Testis (tissue), 2 donors: Measurements from ENCODE around the gene FBXL22.

Experiments used
- CTCF ChIP-seq, 3 experiments: fragments of 450-650 bp in 2 of 3; fragments of 200-600 bp in 1 of 3; sonication (generic) in 1 of 3; IDR thresholded peaks; one replicate each; pipeline ENCODE4 v1.5.1; 2016 to 2019; ENCODE audit warnings: antibody characterized with exemption in 3 of 3, mild to moderate bottlenecking in 2 of 3, moderate library complexity in 1 of 3
- POLR2A ChIP-seq: fragments of 450-650 bp; IDR thresholded peaks from one replicate; pipeline ENCODE4 v1.6.1; 2017; ENCODE audit warnings: antibody characterized with exemption, mild to moderate bottlenecking, moderate library complexity

GRCh38 chr15:63565536-63566186 is 31.5 kb upstream of the FBXL22 start:
- TF ChIP-seq CTCF (IDR thresholded peaks at IDR 0.05) (no peak), POLR2A (no peak)
